Dedifferentiated amniotic fluid mesenchymal stem cell (primary cell): Measurements from ENCODE around the gene LRRN1.

Source experiments
- DNase-seq: peaks from one replicate; pipeline ENCODE4 v3.0.0-alpha.2; 2016; ENCODE audit errors: extremely low spot score

LRRN1 gene

GRCh38 chr3:3799173-3800079 is at the start of gene LRRN1:
TSS of gene LRRN1 (plus strand) at chr3:3799431. CDS start at chr3:3844642, 45,211 bp downstream.
- DNase-seq = no peak

GRCh38 chr3:3753416-3753815 is 45.8 kb upstream of the LRRN1 start:
- no peak for DNase-seq

- no peak for DNase-seq
These were observed 33.6 kb upstream of the LRRN1 start for GRCh38 chr3:3765661-3766060.

GRCh38 chr3:3766140-3766539 is 33.1 kb upstream of the LRRN1 start:
- no peak for DNase-seq

GRCh38 chr3:3771094-3771493 is 28.1 kb upstream of the LRRN1 start:
- no peak for DNase-seq

- no peak for DNase-seq
These were observed 27.7 kb upstream of the LRRN1 start for GRCh38 chr3:3771567-3771966.

GRCh38 chr3:3772338-3772737 is 26.9 kb upstream of the LRRN1 start:
- DNase-seq = no peak

GRCh38 chr3:3772920-3773319 is 26.3 kb upstream of the LRRN1 start:
- no peak for DNase-seq

GRCh38 chr3:3776607-3777006 is 22.6 kb upstream of the LRRN1 start:
- no peak for DNase-seq

- no peak for DNase-seq
These were observed 21.0 kb upstream of the LRRN1 start for GRCh38 chr3:3778216-3778615.

GRCh38 chr3:3778641-3779270 is 20.5 kb upstream of the LRRN1 start:
- no peak for DNase-seq

GRCh38 chr3:3782457-3782856 is 16.8 kb upstream of the LRRN1 start:
- no peak for DNase-seq

- no peak for DNase-seq
These were observed 16.0 kb upstream of the LRRN1 start for GRCh38 chr3:3783210-3783609.

- no peak for DNase-seq
These were observed 15.5 kb upstream of the LRRN1 start for GRCh38 chr3:3783696-3784095.

GRCh38 chr3:3792391-3792790 is 6.8 kb upstream of the LRRN1 start:
- no peak for DNase-seq

GRCh38 chr3:3798631-3799113 is 559 bp upstream of the LRRN1 start:
- no peak for DNase-seq

- DNase-seq = no peak
These were observed 837 bp downstream of the LRRN1 start for GRCh38 chr3:3800080-3800455.

GRCh38 chr3:3800685-3801493 is 1.7 kb downstream of the LRRN1 start:
- no peak for DNase-seq

GRCh38 chr3:3801494-3801841 is 2.2 kb downstream of the LRRN1 start:
- DNase-seq = no peak

GRCh38 chr3:3802046-3802445 is 2.8 kb downstream of the LRRN1 start:
- no peak for DNase-seq

- DNase-seq = no peak
These were observed 5.3 kb downstream of the LRRN1 start for GRCh38 chr3:3804560-3804959.

- no peak for DNase-seq
These were observed 6.9 kb downstream of the LRRN1 start for GRCh38 chr3:3806092-3806491.
